ENCODE results near the gene PHTF2. TPM values are rescaled to one million over a fixed set of nuclear protein-coding genes. Genes with fewer than 3 reads are reported as not detected.

The PHTF2 gene
- total and polyA plus RNA-seq, 10 of the 15 experiments (the other 5 are each of a cell fraction or from before 2014, with no cell fraction given) = 12.9 to 41.8 (median 27.0) TPM

- Histone ChIP-seq H3K79me2 (ENCODE audit: control insufficient read depth, insufficient read depth, low read length) (peaks cover 15% of the 10 kb centered on the region), H3K27ac (ENCODE audit: control insufficient read depth, insufficient read depth) (no peak overlapping the region), H2AFZ (ENCODE audit: control insufficient read depth, low read depth, low read length) (no peak overlapping the region), H4K20me1 (ENCODE audit: control insufficient read depth, insufficient read depth) (no peaks in the 10 kb centered on the region), H3K9me3 (replicated peaks; ENCODE audit: control insufficient read depth, insufficient read depth, low read length) (no peaks in the 10 kb centered on the region; the same call in 2 of the 3 replicates), H3K4me1 (ENCODE audit: control insufficient read depth, insufficient read depth, low read length) (peaks cover 19% of the 10 kb centered on the region), H3K36me3 (ENCODE audit: control insufficient read depth in 2 of 2, insufficient read depth in 2 of 2, low read length in 1 of 2) (no peaks in the 10 kb centered on the region), H3K4me2 (ENCODE audit: control insufficient read depth, insufficient read depth) (no peak overlapping the region), H3K4me3 (no peak overlapping the region), H3K9ac (ENCODE audit: control insufficient read depth, insufficient read depth, low read length) (no peak overlapping the region), H3K27me3 (replicated peaks in 1 of 2; ENCODE audit: control insufficient read depth in 2 of 2, insufficient read depth in 2 of 2, low read length in 1 of 2) (no peaks in the 10 kb centered on the region)
- no TSS peak for BruUV-seq (replicated peaks)
- SMC1A ChIA-PET (ENCODE audit: uncharacterized antibody, unreplicated experiment) = interaction anchor here (1.3 kb wide), 1 partner anchor 20 kb away, joined by 3 read pairs; no protein-coding TSS in a partner anchor
- no peak for DNase-seq (ENCODE audit: low read depth, low spot score)
- FAIRE-seq = no peak
- intact Hi-C loops (cut with micrococcal nuclease; ENCODE audit: unreplicated experiment) = no loop called here
- WGBS (ENCODE audit: insufficient coverage, insufficient replicate concordance, low lambda C conversion rate, missing lambda C conversion rate) = 94% methylated on average over 1 of the region's 1 CpG
- RAD21 ChIA-PET (ENCODE audit: unreplicated experiment) = interaction anchor here (0.7 to 1.4 kb wide), 2 partner anchors 59 to 64 kb away, joined by 3 to 4 read pairs; partner anchors contain the start of genes PHTF2 and TMEM60
- TF ChIP-seq TCF7 (IDR thresholded peaks at IDR 0.05; ENCODE audit: borderline replicate concordance) (no peak), CHD2 (IDR thresholded peaks at IDR 0.05; ENCODE audit: borderline replicate concordance, low read depth, low read length) (no peak), EED (IDR thresholded peaks at IDR 0.05; ENCODE audit: low read depth) (no peak), CEBPB (IDR thresholded peaks at IDR 0.05; ENCODE audit: borderline replicate concordance in 1 of 2, low read depth in 2 of 2, low read length in 2 of 2) (no peak), TBL1XR1 (IDR thresholded peaks at IDR 0.05; ENCODE audit: low read depth, low read length) (no peak), ZNF24 (IDR thresholded peaks at IDR 0.05) (no peak), POLR2A (IDR thresholded peaks at IDR 0.05; ENCODE audit: low read depth, low read length) (no peak), NR2C1 (IDR thresholded peaks at IDR 0.05) (no peak), NRF1 (conservative IDR thresholded peaks at IDR 0.05; ENCODE audit: low read depth, low read length) (no peak), CHD1 (IDR thresholded peaks at IDR 0.05; ENCODE audit: low read depth, low read length) (no peak), BHLHE40 (IDR thresholded peaks at IDR 0.05; ENCODE audit: borderline replicate concordance in 1 of 2, low read depth in 2 of 2, low read length in 1 of 2) (no peak), HDGF (IDR thresholded peaks at IDR 0.05) (no peak), IRF3 (IDR thresholded peaks at IDR 0.05) (no peak)
- TF ChIP-seq, protein P1, sequence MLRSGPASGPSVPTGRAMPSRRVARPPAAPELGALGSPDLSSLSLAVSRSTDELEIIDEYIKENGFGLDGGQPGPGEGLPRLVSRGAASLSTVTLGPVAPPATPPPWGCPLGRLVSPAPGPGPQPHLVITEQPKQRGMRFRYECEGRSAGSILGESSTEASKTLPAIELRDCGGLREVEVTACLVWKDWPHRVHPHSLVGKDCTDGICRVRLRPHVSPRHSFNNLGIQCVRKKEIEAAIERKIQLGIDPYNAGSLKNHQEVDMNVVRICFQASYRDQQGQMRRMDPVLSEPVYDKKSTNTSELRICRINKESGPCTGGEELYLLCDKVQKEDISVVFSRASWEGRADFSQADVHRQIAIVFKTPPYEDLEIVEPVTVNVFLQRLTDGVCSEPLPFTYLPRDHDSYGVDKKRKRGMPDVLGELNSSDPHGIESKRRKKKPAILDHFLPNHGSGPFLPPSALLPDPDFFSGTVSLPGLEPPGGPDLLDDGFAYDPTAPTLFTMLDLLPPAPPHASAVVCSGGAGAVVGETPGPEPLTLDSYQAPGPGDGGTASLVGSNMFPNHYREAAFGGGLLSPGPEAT (IDR thresholded peaks at IDR 0.05; ENCODE audit: low read depth) = no peak
- CTCF ChIA-PET = no interaction called here
- in situ Hi-C loops (cut with MboI) = no loop called here
- no peak for ATAC-seq
- POLR2A ChIA-PET = no interaction called here
Measured at GRCh38 chr7:77862691-77863090, 64.1 kb downstream of the PHTF2 start.
